SK-N-SH treated with all-trans-retinoic acid at 6 μM for 48 hours (cell line): ENCODE data around the gene IMPACT.

Source experiments
- CREB5 ChIP-seq: fragments of 250-450 bp; sonication (Bioruptor Pico); IDR thresholded peaks from 2 replicates; pipeline ENCODE4 v1.5.1; 2020; ENCODE audit warnings: low read depth, mild to moderate bottlenecking, moderate library complexity
- ESRRG ChIP-seq: fragments of 250-450 bp; sonication (Bioruptor Pico); IDR thresholded peaks from 2 replicates; pipeline ENCODE4 v1.6.1; 2021; ENCODE audit warnings: mild to moderate bottlenecking
- GLIS3 ChIP-seq: fragments of 250-450 bp; sonication (Bioruptor Pico); IDR thresholded peaks from 2 replicates; pipeline ENCODE4 v1.5.0; 2020; ENCODE audit warnings: mild to moderate bottlenecking, moderate library complexity
- PATZ1 ChIP-seq: fragments of 250-450 bp; sonication (Bioruptor Pico); IDR thresholded peaks from 2 replicates; pipeline ENCODE4 v1.8.0; 2020; ENCODE audit warnings: mild to moderate bottlenecking, moderate library complexity, borderline replicate concordance
- RARB ChIP-seq: fragments of 250-450 bp; sonication (Bioruptor Pico); IDR thresholded peaks from 2 replicates; pipeline ENCODE4 v1.8.0; 2021; ENCODE audit warnings: mild to moderate bottlenecking, moderate library complexity
- SNAI2 ChIP-seq: fragments of 250-450 bp; sonication (Bioruptor Pico); IDR thresholded peaks from 2 replicates; pipeline ENCODE4 v1.5.0; 2020; ENCODE audit warnings: mild to moderate bottlenecking, moderate library complexity
- ZFP30 ChIP-seq: fragments of 450-650 bp; formaldehyde crosslinking; IDR thresholded peaks from 2 replicates; pipeline ENCODE4 v1.5.0; 2022; ENCODE audit warnings: mild to moderate bottlenecking, moderate library complexity
- ZNF8 ChIP-seq: fragments of 450-650 bp; formaldehyde crosslinking; IDR thresholded peaks from 2 replicates; pipeline ENCODE4 v1.5.0; 2020; ENCODE audit warnings: mild to moderate bottlenecking, moderate library complexity

- TF ChIP-seq PATZ1 (CRISPR knock-in tag) (no peak), CREB5 (CRISPR knock-in tag) (no peak), RARB (CRISPR knock-in tag) (no peak), GLIS3 (CRISPR knock-in tag) (no peak), SNAI2 (CRISPR knock-in tag) (no peak), ZFP30 (CRISPR knock-in tag) (no peak), ESRRG (CRISPR knock-in tag) (no peak), ZNF8 (CRISPR knock-in tag) (no peak)
Measured at GRCh38 chr18:24499814-24500213, 73.3 kb downstream of the IMPACT start.
